Endothelial cell of umbilical vein (primary cell): ENCODE results near the gene ACVR2B. TPM values are rescaled to one million over a fixed set of nuclear protein-coding genes. Genes with fewer than 3 reads are reported as not detected.

Experiments used
- BruUV-seq: library from RNA; stranded (reverse); fragments of 400-500 nt; replicated peaks from 2 replicates; lab custom pipeline; 2021; lab: Mats Ljungman, UMichigan
- CTCF ChIA-PET: fragments of 300-600, 350-600 bp; sonication (Branson Sonifier 250); formaldehyde crosslinking; loops from one replicate; lab custom pipeline; 2021; ENCODE audit warnings: antibody characterized with exemption, inconsistent platforms; lab: Charles Lee
- POLR2A ChIA-PET: fragments of 300-600, 350-600 bp; sonication (Branson Sonifier 250); formaldehyde crosslinking; loops from one replicate; lab custom pipeline; 2021; ENCODE audit warnings: antibody characterized with exemption, inconsistent platforms; lab: Charles Lee
- DNase-seq: peaks from one replicate; pipeline ENCODE4 v3.0.0-alpha.2; 2011; ENCODE audit warnings: low read depth, low spot score
- FAIRE-seq: peaks from 2 replicates; lab custom pipeline; 2011; peaks lifted over from hg19 to GRCh38; lab: Jason Lieb, UNC
- H2AFZ ChIP-seq: 2 replicates; pipeline ENCODE4 v1.6.0; 2012; ENCODE audit warnings: low read depth, low read length, control low read depth, inconsistent platforms
- H3K27ac ChIP-seq: 2 replicates; pipeline ENCODE4 v1.5.1; 2011; ENCODE audit warnings: low read depth, mild to moderate bottlenecking, control low read depth, low read length, moderate library complexity; ENCODE audit not compliant: insufficient read depth
- H3K27me3 ChIP-seq, 2 experiments: 2 replicates each; pipeline versions ENCODE4 v1.6.0 to v1.6.1; 2011; ENCODE audit warnings: low read length in 2 of 2, mixed read lengths in 1 of 2; ENCODE audit not compliant: control insufficient read depth in 2 of 2, insufficient read depth in 2 of 2
- H3K36me3 ChIP-seq, 2 experiments: 2 replicates in 1 of 2; 3 replicates in 1 of 2; pipeline ENCODE4 v1.5.1; 2011; ENCODE audit warnings: low read length in 2 of 2, mild to moderate bottlenecking in 1 of 2, moderate library complexity in 1 of 2; ENCODE audit not compliant: control insufficient read depth in 2 of 2, insufficient read depth in 2 of 2; ENCODE audit errors: extremely low read depth in 1 of 2
- H3K4me1 ChIP-seq: 3 replicates; pipeline ENCODE4 v1.5.1; 2011; ENCODE audit warnings: mild to moderate bottlenecking, low read length; ENCODE audit not compliant: control insufficient read depth, insufficient read depth; ENCODE audit errors: extremely low read depth
- H3K4me2 ChIP-seq: 2 replicates; pipeline ENCODE4 v1.6.1; 2011; ENCODE audit warnings: low read length, control low read depth, mixed read lengths; ENCODE audit not compliant: insufficient read depth
- H3K4me3 ChIP-seq, 3 experiments: fragments of 200-600 bp in 1 of 3; sonication (generic), shearing (Covaris generic) in 1 of 3; replicated peaks in 1 of 3; 2 replicates each; pipeline ENCODE4 v1.5.1; 2011 to 2016; ENCODE audit warnings: control low read depth in 3 of 3, low read length in 3 of 3, mild to moderate bottlenecking in 2 of 3, inconsistent platforms in 1 of 3, low read depth in 1 of 3, moderate library complexity in 1 of 3; ENCODE audit not compliant: insufficient read depth in 1 of 3
- H3K79me2 ChIP-seq: 2 replicates; pipeline ENCODE4 v1.6.0; 2012; ENCODE audit warnings: low read length, inconsistent platforms; ENCODE audit not compliant: control insufficient read depth, insufficient read depth
- H3K9ac ChIP-seq: replicated peaks from 2 replicates; pipeline ENCODE3; 2011; ENCODE audit warnings: low read length, control low read depth; ENCODE audit not compliant: insufficient read depth; ENCODE audit errors: extremely low read depth
- H3K9me1 ChIP-seq: replicated peaks from 3 replicates; pipeline ENCODE4 v1.6.0; 2011; ENCODE audit warnings: mild to moderate bottlenecking, low read length; ENCODE audit not compliant: control insufficient read depth, insufficient read depth; ENCODE audit errors: extremely low read depth
- H3K9me3 ChIP-seq: replicated peaks from 2 replicates; pipeline ENCODE4 v1.5.1; 2012; ENCODE audit warnings: low read length, inconsistent platforms; ENCODE audit not compliant: control insufficient read depth, insufficient read depth
- H4K20me1 ChIP-seq: replicated peaks from 2 replicates; pipeline ENCODE3; 2011; ENCODE audit warnings: mild to moderate bottlenecking, low read length; ENCODE audit not compliant: control insufficient read depth, insufficient read depth; ENCODE audit errors: extremely low read depth
- CTCF ChIP-seq, 2 donors: IDR thresholded peaks; 1 replicate in 1 of 2; 2 replicates in 1 of 2; pipeline ENCODE4 v1.5.1; 2011; ENCODE audit warnings: low read length in 2 of 2, mild to moderate bottlenecking in 2 of 2, moderate library complexity in 2 of 2, control low read depth in 1 of 2, inconsistent platforms in 1 of 2, low read depth in 1 of 2; ENCODE audit not compliant: insufficient read depth in 1 of 2; ENCODE audit errors: extremely low read depth in 1 of 2
- EZH2 ChIP-seq: IDR thresholded peaks from 2 replicates; pipeline ENCODE4 v1.6.1; 2012; ENCODE audit warnings: borderline replicate concordance, low read depth, mild to moderate bottlenecking, moderate library complexity, low read length, inconsistent platforms; ENCODE audit not compliant: severe bottlenecking
- FOS ChIP-seq: IDR thresholded peaks from 2 replicates; pipeline ENCODE4 v1.6.1; 2011; ENCODE audit warnings: mild to moderate bottlenecking, low read length, moderate library complexity, borderline replicate concordance; ENCODE audit not compliant: insufficient read depth
- GATA2 ChIP-seq: IDR thresholded peaks from 2 replicates; pipeline ENCODE4 v1.7.0; 2011; ENCODE audit warnings: low read depth, mild to moderate bottlenecking, moderate library complexity, mixed read lengths, low read length; ENCODE audit not compliant: insufficient read length, insufficient read depth
- JUN ChIP-seq: IDR thresholded peaks from 2 replicates; pipeline ENCODE4 v1.6.1; 2011; ENCODE audit warnings: borderline replicate concordance, low read depth; ENCODE audit not compliant: insufficient read length, insufficient read depth
- MAX ChIP-seq: IDR thresholded peaks from 2 replicates; pipeline ENCODE4 v1.6.1; 2011; ENCODE audit not compliant: insufficient read depth, insufficient read length
- MYC ChIP-seq: IDR thresholded peaks from one replicate; pipeline ENCODE4 v1.6.1; 2011; ENCODE audit warnings: mild to moderate bottlenecking, low read depth, low read length
- POLR2A ChIP-seq: IDR thresholded peaks from 2 replicates; pipeline ENCODE4 v1.6.1; 2012; ENCODE audit warnings: low read depth, mild to moderate bottlenecking, control low read depth, low read length
- POLR2AphosphoS5 ChIP-seq: IDR thresholded peaks from 2 replicates; pipeline ENCODE4 v1.6.1; 2012; ENCODE audit warnings: low read depth, mild to moderate bottlenecking, control low read depth, low read length, moderate library complexity; ENCODE audit not compliant: insufficient read depth
- dilution Hi-C: fragments of 300-500 bp; cut with MboI; formaldehyde crosslinking; loops from one replicate; pipeline ENCODE4 v1.15.0; 2019; ENCODE audit warnings: low sequenced_read_pairs; ENCODE audit not compliant: extremely low pct_ligation_motif_present
- intact Hi-C: fragments of 100-400 bp; cut with micrococcal nuclease; formaldehyde crosslinking; loops from one replicate; pipeline ENCODE4 v1.10.0; 2022
- polyA plus RNA-seq, 4 experiments: library from polyadenylated mRNA; depleted of rRNA in 3 of 4; stranded (reverse) in 3 of 4; unstranded in 1 of 4; fragments of >200 nt; gene quantifications; 2 replicates each; pipeline versions ENCODE4 v1.2.1 to v1.2.3, GENCODE V29; 2011 to 2012; ENCODE audit warnings: missing spikeins in 1 of 4
- total RNA-seq: library from RNA; stranded (reverse); gene quantifications from 2 replicates; pipeline ENCODE4 v1.2.3, GENCODE V29; 2021

ACVR2B gene
- total and polyA plus RNA-seq, 2 donors (not counting 3 experiments of a cell fraction or from before 2014, with no cell fraction given): 2.0 to 4.9 TPM

GRCh38 chr3:38446085-38446686 is 7.5 kb upstream of the ACVR2B start:
- H3K4me3 ChIP-seq: no peak overlapping the region
- no peak overlapping the region for H3K4me2 ChIP-seq
- no peaks in the 10 kb centered on the region for H3K9me1 ChIP-seq
- H3K36me3 ChIP-seq: no peaks in the 10 kb centered on the region
- H3K27me3 ChIP-seq: no peaks in the 10 kb centered on the region
- CTCF ChIA-PET: interaction anchor here (1.3 kb wide), 1 partner anchor 33 kb away, joined by 4 read pairs; no protein-coding TSS in a partner anchor
- H3K4me1 ChIP-seq: no peaks in the 10 kb centered on the region
- POLR2A ChIA-PET: no interaction called here
- FAIRE-seq: no peak
- H3K79me2 ChIP-seq: no peaks in the 10 kb centered on the region
- intact Hi-C loops: no loop called here
- BruUV-seq: no TSS peak
- H3K9me3 ChIP-seq: no peaks in the 10 kb centered on the region
- dilution Hi-C loops: no loop called here
- no peak overlapping the region for H2AFZ ChIP-seq
- no peaks in the 10 kb centered on the region for H4K20me1 ChIP-seq
- H3K27ac ChIP-seq: no peak overlapping the region
- DNase-seq: no peak
- TF ChIP-seq JUN (no peak), CTCF (IDR thresholded peaks at IDR 0.05; ENCODE audit: extremely low read depth in 1 of 2, insufficient read depth in 1 of 2, low read depth in 1 of 2, low read length in 2 of 2) (no peak), POLR2A (no peak), POLR2AphosphoS5 (no peak), EZH2 (no peak), MYC (no peak), MAX (no peak), GATA2 (no peak), FOS (no peak)
- no peak overlapping the region for H3K9ac ChIP-seq
